SHP77 (cell line): ENCODE measurements around the gene TMEM74B.

Experiments used
- DNase-seq, 2 experiments: peaks; one replicate each; lab custom pipeline; 2025; lab: John Stamatoyannopoulos, UW

Gene TMEM74B

DNA sequence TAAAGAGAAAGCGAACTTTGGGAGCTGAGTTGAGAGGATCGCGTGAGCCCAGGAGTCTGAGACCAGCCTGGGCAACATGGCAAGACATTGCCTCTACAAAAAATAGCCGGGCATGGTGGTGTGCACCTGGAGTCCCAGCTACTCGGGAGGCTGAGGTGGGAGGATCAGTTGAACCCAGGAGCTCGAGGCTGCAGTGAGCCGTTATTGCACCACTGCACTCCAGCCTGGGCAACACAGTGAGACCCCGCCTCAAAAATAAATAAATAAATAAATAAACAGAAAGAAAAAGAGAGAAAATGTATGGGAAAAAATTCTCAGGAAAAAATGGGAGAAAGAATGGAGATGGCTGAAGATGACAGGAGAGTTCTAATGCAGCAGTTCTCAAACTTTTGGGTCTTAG is 21.0 kb upstream of the TMEM74B start:
- DNase-seq, result no peak

DNA sequence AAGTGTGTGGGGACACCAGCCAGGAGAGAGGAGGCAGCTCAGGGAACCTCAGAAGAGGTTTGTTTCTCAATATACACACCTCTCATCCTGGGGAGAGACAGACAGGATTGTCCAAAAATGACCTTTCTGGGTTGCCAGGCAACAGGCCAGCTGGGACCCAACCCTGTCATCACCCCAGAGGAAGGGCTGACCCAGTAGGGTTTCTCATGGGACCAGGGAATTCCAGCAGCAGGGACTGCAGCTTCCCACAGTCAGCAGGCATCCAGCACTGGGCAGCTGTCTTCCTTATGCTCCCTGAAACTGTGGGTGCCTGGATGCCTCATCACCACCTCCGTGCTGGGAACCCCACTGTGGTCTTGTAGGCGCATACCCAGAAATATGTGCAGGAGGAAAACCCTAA is 19.8 kb upstream of the TMEM74B start:
- no peak for DNase-seq

DNA sequence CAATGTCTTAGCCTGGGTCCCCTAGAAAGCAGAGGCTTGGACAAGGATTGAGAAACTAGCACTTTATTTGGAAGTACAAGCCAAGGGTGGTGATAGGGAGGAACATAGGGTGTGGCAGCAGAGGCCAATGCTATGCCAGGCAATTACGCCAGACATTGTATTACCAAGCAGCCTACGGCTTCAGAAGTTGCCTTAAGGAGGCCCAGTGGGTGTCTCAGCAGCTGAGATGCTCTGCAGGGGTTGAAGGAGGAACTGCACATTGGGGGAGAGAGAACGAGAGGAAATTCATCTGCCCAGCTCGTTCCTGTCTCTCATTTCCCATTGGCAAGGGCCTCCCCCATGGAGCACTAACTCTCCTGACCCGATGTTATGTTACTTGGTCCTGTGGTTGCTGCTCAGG is 19.3 kb upstream of the TMEM74B start:
- no peak for DNase-seq

GRCh38 chr20:1203630-1204029 is 18.8 kb upstream of the TMEM74B start:
- DNase-seq, result no peak

DNA sequence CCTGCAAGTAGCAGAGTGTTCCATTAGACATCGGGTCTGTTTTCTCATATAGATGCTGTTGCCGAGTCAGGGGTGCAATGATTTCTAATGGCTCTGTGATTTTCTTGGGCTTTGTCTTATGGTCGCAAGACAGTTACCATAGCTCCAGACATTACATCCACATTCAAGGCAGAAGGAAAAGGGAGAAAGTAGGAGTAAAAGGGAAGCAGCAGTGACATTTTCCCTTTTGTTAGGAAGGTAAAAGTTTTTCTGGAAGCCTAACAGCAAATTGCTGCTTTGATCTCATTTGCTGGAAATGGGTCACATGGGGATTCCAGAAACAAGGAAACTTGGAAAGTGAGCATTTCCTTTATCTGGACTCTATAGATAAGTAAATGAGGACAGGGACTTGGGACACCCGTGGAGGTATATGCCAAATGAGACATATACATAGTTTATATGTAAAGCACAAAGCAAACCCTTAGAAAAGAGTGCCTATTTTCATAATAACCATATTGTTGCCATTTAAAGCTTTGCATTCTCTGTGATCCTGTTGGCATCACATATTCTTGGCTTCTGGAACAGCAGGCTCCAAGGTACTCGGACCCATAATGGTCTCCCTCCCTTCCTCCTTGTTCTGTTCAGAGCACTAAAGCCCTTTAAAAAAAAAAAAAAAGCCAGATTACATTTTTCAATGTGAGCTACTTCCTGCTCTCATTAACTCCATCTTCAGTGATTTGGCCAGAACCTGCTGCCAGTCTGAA is 18.2 kb upstream of the TMEM74B start, which contains the start of gene C20orf202:
Gene C20orf202 (plus strand): TSS at position 693 of the 743 bp plus-strand sequence. CDS start 132 bp downstream, outside the sequence.
- no peak for DNase-seq

GRCh38 chr20:1199964-1200363 is 15.2 kb upstream of the TMEM74B start:
- DNase-seq, result no peak

- no peak for DNase-seq
Observed at GRCh38 chr20:1199212-1199873, 14.6 kb upstream of the TMEM74B start.

DNA sequence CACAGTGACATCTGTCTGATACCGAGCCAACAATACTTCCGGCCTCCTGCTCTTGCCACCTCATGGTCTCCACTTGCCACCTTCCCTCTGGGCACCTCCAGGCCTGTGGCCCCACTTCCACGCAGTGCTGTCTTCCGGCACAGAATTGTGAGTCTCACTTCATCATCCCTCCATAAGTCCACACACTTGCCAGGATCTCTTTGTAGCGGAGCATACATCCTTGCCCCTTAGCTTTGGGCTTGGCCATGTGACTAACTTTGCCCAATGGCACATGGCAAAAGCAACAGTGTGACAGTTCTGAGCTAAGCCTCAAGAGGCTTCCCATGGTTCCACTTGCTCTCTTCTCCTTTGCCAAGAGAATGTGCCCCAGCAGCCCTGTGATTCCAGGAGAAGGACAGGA is 14.0 kb upstream of the TMEM74B start:
- no peak for DNase-seq

DNA sequence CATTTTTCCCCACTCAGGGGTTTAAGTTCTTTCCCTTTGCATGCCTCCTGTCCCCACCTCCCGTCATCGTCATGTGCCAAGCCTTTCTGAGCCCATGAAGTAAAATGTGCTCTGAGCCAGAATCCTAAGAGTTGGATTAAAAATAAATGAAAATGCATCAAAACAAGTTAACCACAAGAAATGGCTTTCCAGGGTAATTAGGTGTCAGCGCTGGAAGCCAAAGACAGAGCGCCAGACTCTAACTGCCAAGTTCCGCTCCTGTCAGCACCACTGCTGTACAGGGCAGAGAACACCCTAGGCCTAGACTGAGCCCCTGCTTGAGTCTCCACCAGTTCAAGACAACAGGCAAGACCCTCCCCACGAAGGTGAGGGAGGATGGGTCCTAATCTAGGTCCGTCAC is 13.0 kb upstream of the TMEM74B start:
- no peak for DNase-seq

- DNase-seq, result no peak
Observed at GRCh38 chr20:1196634-1197033, 11.9 kb upstream of the TMEM74B start.

DNA sequence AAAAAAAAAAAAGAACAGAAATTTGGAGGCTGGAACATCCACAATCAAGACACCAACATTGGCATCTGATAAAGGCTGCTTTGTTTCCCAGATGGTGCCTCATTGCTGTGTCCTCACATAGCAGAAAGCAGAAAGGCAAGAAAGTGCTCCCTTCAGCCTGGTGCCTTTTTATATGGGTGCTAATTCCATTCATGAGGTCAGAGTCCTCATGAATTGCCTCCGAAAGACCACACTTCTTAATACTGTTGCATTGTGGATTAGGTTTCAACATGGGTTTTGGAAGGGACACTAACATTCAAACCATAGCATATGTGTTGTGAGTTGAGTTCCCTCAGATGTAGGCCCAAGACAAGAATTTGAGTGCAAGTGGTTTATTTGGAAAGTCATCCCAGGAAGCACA is 10.4 kb upstream of the TMEM74B start:
- DNase-seq, result no peak

GRCh38 chr20:1191299-1191698 is 6.5 kb upstream of the TMEM74B start:
- DNase-seq, result no peak

DNA sequence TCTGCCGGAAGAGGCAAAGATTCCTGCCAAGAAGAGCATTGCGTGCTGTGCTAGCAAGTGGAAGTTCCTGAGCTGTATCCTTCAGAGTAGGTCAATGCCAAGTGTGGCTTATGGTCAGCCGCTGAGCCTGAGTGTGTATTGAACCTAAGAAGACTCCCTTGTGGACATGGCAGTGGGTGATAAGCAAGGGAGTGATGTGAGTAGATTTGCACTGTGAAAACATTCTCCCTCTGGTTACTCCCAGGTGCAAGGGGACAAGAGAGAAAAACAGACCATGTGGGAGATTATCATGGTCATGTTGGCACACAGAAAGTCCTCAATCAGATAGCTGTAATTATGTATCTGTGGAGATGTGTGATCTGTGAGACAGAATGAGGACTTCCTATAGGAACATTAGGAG is 6.1 kb upstream of the TMEM74B start:
- DNase-seq, result no peak

- no peak for DNase-seq
Observed at GRCh38 chr20:1189827-1190226, 5.0 kb upstream of the TMEM74B start.

GRCh38 chr20:1188347-1188746 is 3.6 kb upstream of the TMEM74B start:
- DNase-seq, result no peak

DNA sequence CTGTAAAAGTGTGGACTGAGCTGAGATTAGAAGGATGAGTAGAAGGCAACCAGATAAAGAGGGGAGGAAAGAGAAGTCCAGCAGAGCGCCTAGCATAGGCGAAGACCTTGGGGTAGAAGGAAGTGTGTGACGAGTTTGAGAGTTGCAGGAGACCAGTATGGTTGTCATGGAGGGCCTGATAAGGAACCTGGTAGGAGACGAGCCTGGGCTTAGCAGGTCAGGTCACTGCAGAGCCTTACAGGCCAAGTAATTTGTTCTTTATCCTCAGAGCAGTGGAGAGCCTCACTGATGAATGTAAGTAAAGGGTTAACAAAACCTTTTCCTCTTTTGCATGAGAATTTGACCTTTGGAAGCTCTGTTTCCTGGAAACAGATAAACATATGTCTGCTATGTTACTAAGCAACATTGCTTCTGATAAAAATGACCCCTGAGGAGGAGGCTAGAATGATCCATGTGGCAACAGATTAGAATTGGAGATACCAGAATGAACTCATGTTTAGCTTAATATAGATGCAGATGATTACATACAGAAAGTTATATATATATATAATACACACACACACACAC is 2.9 kb upstream of the TMEM74B start:
- no peak for DNase-seq

DNA sequence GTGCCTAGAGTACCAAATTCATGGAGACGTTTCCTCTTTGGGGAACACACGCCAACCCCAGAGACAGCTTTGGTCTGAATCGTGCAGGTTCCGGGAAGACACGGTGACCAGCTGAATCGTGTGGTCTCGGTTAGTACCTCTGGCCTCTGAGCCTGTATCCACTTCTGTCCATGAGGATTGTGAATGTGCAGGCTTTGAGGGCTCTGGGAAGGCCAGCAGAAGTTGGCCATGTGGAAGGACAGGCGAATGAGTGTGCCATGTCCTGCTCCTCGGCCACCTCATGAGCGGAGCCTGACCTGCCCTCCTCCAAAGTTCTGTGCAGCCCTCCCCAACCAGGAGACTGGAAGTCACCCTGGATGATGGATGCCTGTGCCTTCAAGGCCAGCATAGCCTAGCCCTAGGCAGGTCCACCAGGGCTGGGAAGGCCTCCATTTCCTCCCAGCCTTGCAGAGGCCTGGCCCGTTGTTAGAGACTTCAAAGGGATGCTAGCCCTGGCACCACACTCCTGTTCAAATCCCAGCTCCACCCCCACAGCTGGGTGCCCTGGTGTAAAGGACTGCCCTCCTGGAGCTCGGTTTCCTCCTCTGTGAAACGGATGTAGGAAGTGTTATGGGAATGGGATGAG is 1.7 kb upstream of the TMEM74B start:
- DNase-seq, result no peak

GRCh38 chr20:1185790-1186334 is 1.1 kb upstream of the TMEM74B start:
- DNase-seq, result peak; percentile 40 to 62

DNA sequence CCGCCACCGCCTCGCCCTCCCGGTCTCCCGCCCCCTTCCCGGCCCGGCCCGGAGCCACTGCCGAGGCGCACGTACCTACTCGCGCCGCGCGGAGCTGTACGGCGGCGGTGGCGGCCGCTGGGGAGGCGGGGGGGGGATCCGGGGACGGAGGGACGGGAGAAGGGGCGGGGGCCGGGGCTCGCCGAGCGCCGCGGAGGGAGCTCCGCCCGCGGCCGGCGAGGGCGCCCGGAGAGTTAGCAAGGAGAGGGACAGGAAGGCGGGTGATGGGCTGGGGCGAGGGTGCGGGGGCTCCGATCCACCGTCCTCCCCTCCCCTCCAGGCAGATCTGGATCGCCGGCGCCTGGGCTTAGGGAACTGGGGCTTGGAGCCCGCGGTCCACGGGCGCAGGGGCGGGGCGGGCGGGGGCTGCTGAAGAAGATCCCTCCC is 548 bp upstream of the TMEM74B start:
- no peak for DNase-seq

DNA sequence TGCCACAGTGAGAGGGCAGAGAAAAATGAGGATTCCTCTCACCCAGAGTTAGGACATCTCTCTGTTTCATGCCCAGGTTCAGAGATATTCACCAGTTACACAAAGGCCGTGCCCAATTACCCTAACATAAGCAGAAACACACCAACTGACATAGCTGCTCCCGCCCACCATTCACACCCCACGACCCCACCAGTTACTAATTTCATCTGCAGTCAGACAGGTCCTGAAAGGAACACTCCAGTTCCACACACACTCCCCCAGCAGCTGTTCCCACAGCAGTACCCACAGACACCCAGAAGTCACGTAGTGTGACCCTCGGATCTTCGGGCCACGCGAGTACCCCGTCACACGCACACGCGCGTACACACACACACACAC is 532 bp downstream of the TMEM74B start:
- DNase-seq, result no peak

- DNase-seq, result no peak
Observed at GRCh38 chr20:1183153-1183552, 1.6 kb downstream of the TMEM74B start.

DNA sequence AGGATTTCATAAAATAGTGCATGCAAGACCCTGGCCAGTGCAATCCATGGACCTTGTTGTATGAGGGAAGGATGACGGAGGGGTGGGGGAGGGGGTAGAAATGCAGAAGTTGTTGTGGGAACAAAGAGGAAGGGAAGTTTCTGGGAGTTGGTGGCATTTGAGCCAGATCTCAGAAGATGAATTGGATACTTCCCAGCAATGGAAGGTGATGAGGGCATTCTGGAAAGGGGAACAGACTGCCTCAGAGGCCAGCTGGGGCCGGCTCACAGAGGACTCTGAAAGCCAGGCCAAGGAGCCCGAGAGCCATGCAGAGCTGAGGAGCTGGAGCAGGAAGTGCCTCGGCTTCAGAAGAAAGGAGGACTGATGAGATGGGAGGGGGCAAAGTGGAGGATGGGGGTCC is 2.7 kb downstream of the TMEM74B start:
- DNase-seq, result no peak

GRCh38 chr20:1180949-1181348 is 3.8 kb downstream of the TMEM74B start:
- DNase-seq, result no peak
